A549 (cell line): ENCODE results near the gene BLTP3B.

Experiments
- CBX8 ChIP-seq: fragments of 200-600 bp; sonication (generic); IDR thresholded peaks from 2 replicates; pipeline ENCODE4 v1.6.1; 2016
- CEBPB ChIP-seq, 2 experiments: fragments of >200 bp in 1 of 2; sonication (Bioruptor Twin) in 1 of 2; formaldehyde crosslinking in 1 of 2; IDR thresholded peaks; 2 replicates each; pipeline ENCODE4 v1.6.1; 2012 to 2016
- CTCF ChIP-seq: fragments of >200 bp; sonication (Bioruptor Twin); formaldehyde crosslinking; IDR thresholded peaks from 3 replicates; pipeline ENCODE4 v1.5.1; 2016
- E2F6 ChIP-seq: IDR thresholded peaks from 2 replicates; pipeline ENCODE4 v1.6.1; 2012; ENCODE audit warnings: low read depth, borderline replicate concordance
- PBX3 ChIP-seq: IDR thresholded peaks from 2 replicates; pipeline ENCODE4 v1.6.1; 2012
- POLR2A ChIP-seq: IDR thresholded peaks from 2 replicates; pipeline ENCODE4 v1.6.1; 2012; ENCODE audit warnings: mild to moderate bottlenecking, low read length
- POLR2AphosphoS2 ChIP-seq: conservative IDR thresholded peaks from 2 replicates; pipeline ENCODE4 v1.6.1; 2012; ENCODE audit warnings: low read length, improper control_type of control experiment, inconsistent platforms
- RFX5 ChIP-seq: fragments of 450-650 bp; IDR thresholded peaks from 2 replicates; pipeline ENCODE4 v1.7.1; 2014; ENCODE audit warnings: antibody characterized with exemption, mild to moderate bottlenecking, moderate library complexity
- SMC3 ChIP-seq: fragments of >200 bp; sonication (Bioruptor Twin); formaldehyde crosslinking; IDR thresholded peaks from 3 replicates; pipeline ENCODE4 v1.6.1; 2018; ENCODE audit warnings: inconsistent platforms

GRCh38 chr12:100151769-100152168 lies 9.1 kb upstream of the BLTP3B start:
- TF ChIP-seq CTCF, result no peak
- TF ChIP-seq CEBPB (IDR thresholded peaks at IDR 0.05), result no peak
- no peak for TF ChIP-seq SMC3
- no peak for TF ChIP-seq POLR2AphosphoS2
- TF ChIP-seq RFX5, result no peak
- no peak for TF ChIP-seq PBX3
- no peak for TF ChIP-seq E2F6
- TF ChIP-seq CBX8, result no peak
- no peak for TF ChIP-seq POLR2A
